Activated T-cell treated with anti-CD3 and anti-CD28 coated beads, Interleukin-2, amount 50 U/mL, for 72 hours (primary cell): ENCODE data around the gene TBC1D2. TPM values are rescaled to one million over a fixed set of nuclear protein-coding genes. Genes with fewer than 3 reads are reported as not detected.

Experiments used
- ATAC-seq, 2 donors: fragments of 150-1000 bp; cut with Tn5 transposase; replicated peaks in 1 of 2; 2 replicates each; pipeline ENCODE4 v1.10.0; 2021; ENCODE audit warnings: moderate library complexity in 2 of 2, mild to moderate bottlenecking in 1 of 2
- DNase-seq, 2 donors: peaks; one replicate each; pipeline ENCODE4 v3.0.0; 2021 to 2022; ENCODE audit warnings: mixed read lengths in 1 of 2
- H3K27ac Mint-ChIP-seq: one replicate; pipeline ENCODE4 v1.8.0; 2022; ENCODE audit warnings: mild to moderate bottlenecking, moderate library complexity, mixed read lengths
- H3K27me3 Mint-ChIP-seq: one replicate; pipeline ENCODE4 v1.8.0; 2022; ENCODE audit warnings: low read depth, mixed read lengths
- H3K36me3 Mint-ChIP-seq, 2 donors: one replicate each; pipeline ENCODE4 v1.8.0; 2022; ENCODE audit warnings: mixed read lengths in 2 of 2, mild to moderate bottlenecking in 1 of 2; ENCODE audit not compliant: insufficient read depth in 2 of 2
- H3K4me1 Mint-ChIP-seq: one replicate; pipeline ENCODE4 v1.8.0; 2022; ENCODE audit warnings: low read depth, mixed read lengths
- H3K4me3 Mint-ChIP-seq, 2 donors: one replicate each; pipeline ENCODE4 v1.8.0; 2022; ENCODE audit warnings: mild to moderate bottlenecking in 2 of 2, mixed read lengths in 2 of 2, moderate library complexity in 2 of 2
- H3K9me3 Mint-ChIP-seq, 2 donors: one replicate each; pipeline ENCODE4 v1.8.0; 2022; ENCODE audit warnings: mixed read lengths in 2 of 2
- total RNA-seq, 2 donors: library from RNA; stranded (reverse); gene quantifications; one replicate each; pipeline ENCODE4 v1.2.3, GENCODE V29; 2022

The TBC1D2 gene
- total RNA-seq, 2 donors from 2014 or later, result 5.8 to 6.0 TPM

- Mint-ChIP-seq H3K9me3 (no peaks in the 10 kb centered on the region), H3K4me1 (no peaks in the 10 kb centered on the region), H3K27ac (no peak overlapping the region), H3K36me3 (no peaks in the 10 kb centered on the region), H3K27me3 (no peaks in the 10 kb centered on the region), H3K4me3 (no peak overlapping the region)
- ATAC-seq (no peak), DNase-seq (no peak)
These were observed 104.7 kb downstream of the TBC1D2 start for GRCh38 chr9:98150721-98151120.

DNA sequence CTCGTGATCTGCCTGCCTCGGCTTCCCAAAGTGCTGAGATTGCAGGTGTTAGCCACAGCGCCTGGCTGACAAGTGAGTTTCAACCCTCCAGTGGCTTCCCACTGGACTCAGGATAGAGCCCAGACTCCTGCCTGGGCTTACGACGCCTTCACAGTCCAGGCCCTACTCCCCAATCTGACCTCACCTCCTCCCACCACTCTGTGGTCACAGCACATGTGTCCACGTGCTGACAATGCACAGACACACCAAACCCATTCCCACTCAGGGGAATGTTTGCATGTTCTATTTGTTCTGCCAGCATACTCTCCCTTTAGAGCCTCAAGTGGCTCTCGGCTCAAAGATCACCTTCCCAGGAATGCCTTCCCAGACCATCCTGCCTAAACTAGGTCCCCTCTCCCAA lies 105.3 kb downstream of the TBC1D2 start:
- Mint-ChIP-seq H3K36me3 (no peaks in the 10 kb centered on the region), H3K27me3 (no peaks in the 10 kb centered on the region), H3K4me3 (no peak overlapping the region), H3K4me1 (no peaks in the 10 kb centered on the region), H3K27ac (no peak overlapping the region), H3K9me3 (no peaks in the 10 kb centered on the region)
- no peak for ATAC-seq
- no peak for DNase-seq

DNA sequence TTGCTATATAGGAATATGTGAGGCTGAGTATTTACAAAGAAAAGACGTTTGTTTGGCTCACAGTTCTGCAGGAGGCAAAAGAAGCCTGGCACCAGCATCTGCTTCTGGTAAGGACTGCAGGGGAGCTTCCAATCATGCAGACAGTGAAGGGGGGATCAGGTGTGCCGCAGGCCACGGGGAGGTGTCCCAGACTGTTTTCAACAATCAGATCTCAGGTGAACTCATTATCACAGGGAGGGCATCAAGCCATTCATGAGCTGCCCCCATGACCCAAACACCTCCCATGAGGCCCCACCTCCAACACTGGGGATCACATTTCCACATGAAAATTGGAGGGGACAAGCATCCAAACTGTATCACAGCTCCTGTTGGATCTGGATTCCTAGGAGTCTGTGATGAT lies 106.0 kb downstream of the TBC1D2 start:
- ATAC-seq, result no peak
- DNase-seq, result no peak
- Mint-ChIP-seq H3K9me3 (no peaks in the 10 kb centered on the region), H3K27ac (no peak overlapping the region), H3K27me3 (no peaks in the 10 kb centered on the region), H3K36me3 (no peaks in the 10 kb centered on the region), H3K4me1 (no peaks in the 10 kb centered on the region), H3K4me3 (no peak overlapping the region)

Other genes starting within 250 kb of the TBC1D2 start
- 10 to 100 TPM; 56.1 to 56.6 TPM for gene NANS, start 198.9 kb downstream of the TBC1D2 start, total RNA-seq
- gene TRIM14, start 136.4 kb downstream of the TBC1D2 start, total RNA-seq, result 10 to 100 TPM; 41.6 to 41.7 TPM
- gene CORO2A, start 63.0 kb downstream of the TBC1D2 start, total RNA-seq, result 10 to 100 TPM; 11.0 to 13.1 TPM